SK-MEL-5 (cell line): ENCODE data around the gene ENKD1. TPM values are rescaled to one million over a fixed set of nuclear protein-coding genes. Genes with fewer than 3 reads are reported as not detected.

ENCODE experiments used
- DNase-seq: peaks from one replicate; pipeline ENCODE4 v3.0.0-alpha.2; 2016; ENCODE audit warnings: low read depth, low spot score
- in situ Hi-C: cut with HindIII; loops from 2 replicates; pipeline ENCODE4 v1.10.0; 2016; ENCODE audit warnings: low sequenced_read_pairs, high pct_unique_total_duplicates, low pct_unique_long_range_greater_than_20kb
- total RNA-seq: library from RNA; depleted of rRNA; stranded (reverse); fragments of >200 nt; shearing (Covaris generic); gene quantifications from 2 replicates; pipeline ENCODE4 v1.2.3, GENCODE V29; 2014

ENKD1 gene
- total RNA-seq, 1 experiment from 2014 or later, result 9.1 TPM

GRCh38 chr16:67667817-67668494 is 1.4 kb upstream of the ENKD1 start:
- peak; percentile 92 for DNase-seq
- in situ Hi-C loops, result no loop called here

DNA sequence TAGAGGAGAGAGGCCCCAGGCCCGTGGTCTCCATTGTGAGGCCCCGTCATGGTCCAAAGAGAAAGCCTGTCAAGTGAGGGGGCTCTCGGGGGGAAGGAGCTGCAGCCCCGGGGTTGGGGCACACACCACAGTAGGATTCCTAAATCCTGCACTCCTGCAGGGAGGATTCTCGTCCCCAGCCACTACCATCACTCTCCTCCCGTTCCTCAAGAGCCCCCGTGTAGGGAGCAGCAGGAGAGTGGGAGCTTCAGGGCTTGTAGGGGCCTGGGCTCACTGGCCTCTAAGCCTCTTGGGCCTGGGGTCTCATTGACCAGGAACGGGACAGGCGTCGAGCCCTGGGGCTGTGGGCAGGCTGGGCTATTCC is 885 bp upstream of the ENKD1 start:
- in situ Hi-C loops, result no loop called here
- DNase-seq, result no peak

- no peak for DNase-seq
- in situ Hi-C loops, result no loop called here
Measured at GRCh38 chr16:67666032-67666551, 458 bp downstream of the ENKD1 start.

DNA sequence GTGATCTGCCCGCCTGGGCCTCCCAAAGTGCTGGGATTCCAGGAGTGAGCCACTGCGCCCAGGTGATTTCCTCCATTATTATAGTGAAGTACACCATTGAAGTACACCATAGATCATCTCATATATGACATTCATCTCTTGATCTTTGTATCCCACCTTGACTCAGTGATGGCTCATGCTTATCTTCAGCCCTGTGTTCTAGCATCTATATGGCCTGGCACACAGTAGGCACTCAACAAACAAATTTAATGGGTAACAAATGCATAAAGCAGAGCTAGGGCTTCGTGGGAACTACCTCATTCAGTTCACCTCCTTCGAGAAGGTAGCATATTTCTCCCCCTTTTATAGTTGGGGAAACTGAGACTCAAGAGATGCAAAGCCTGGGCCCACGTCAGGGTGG is 952 bp downstream of the ENKD1 start:
- no peak for DNase-seq

DNA sequence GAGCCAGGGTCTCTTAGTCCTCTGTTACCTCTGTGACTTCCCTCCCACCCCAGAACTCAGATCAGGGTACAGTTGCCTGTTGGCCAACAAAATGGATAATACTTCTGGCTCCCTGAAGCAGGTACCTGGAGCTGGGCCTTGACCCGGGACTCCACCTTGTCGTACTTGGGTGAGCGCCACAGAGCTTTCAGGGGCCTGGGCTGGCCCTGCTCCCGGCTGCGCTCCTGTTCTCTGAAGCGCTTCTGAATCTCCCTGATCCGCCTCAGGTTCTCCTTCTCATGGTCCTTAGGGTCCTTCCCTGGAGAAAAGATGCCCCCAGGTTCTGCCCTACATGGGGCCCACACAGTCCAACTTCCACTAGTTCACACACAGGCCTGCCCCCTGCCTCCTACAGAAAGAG is 1.7 kb downstream of the ENKD1 start:
- no peak for DNase-seq
- in situ Hi-C loops, result no loop called here

More for the DNA sequence above, 952 bp downstream of the ENKD1 start:
- in situ Hi-C loops, result no loop called here

- no peak for DNase-seq
- in situ Hi-C loops, result no loop called here
Measured at GRCh38 chr16:67664258-67664657, 2.3 kb downstream of the ENKD1 start.

DNA sequence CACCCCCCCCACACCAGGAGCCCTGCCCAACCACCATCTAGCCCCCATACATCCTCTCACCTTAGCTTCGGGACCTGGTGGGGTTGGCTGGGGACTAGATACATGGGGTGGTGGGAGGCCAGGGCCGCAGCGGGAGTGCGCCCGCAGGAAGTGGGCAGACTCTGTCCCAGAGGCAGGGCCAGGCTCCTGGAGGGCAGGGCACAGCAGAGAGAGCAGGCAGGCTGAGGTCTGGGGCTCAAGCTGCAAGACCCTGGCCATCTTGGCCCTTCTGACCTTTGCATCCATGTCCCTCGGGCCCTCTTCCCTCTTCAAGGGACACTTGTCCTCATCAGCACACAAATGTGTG is 2.7 kb downstream of the ENKD1 start:
- DNase-seq, result no peak
- in situ Hi-C loops, result no loop called here

DNA sequence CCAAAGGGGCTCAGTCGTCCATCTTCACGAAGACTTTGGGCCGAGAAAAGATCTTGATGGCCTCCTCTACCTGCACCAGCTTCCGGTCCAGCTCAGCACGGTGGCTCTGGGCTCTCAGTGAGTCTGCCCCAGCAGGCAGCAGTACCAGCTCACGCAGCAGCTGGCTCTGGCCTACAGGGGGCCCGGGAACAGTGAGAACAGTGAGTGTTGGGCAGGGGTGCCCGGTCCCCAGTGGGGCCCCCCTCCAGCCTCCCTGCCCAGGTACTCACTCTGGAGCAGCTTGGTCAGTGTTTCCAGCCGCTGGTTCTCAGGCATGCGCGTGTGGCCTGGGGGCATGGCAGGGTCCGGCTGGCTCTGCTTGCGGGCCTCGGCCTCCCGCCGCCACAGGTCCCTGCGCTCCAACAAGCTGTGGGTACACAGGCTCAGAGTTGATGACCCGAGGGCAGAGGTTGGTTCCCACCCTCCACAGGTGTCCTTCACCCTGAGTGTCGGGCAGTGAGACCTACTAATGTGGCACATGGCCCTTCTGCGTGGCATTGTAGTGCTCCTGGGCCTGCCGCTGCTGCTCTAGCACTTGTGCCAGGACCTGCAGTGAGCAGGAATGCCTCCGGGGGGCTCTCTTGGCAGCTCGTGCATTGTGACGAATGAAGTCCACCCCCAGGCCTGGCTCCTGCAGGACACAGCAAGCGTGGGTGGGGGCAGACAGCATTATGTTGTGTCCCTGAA is 3.2 kb downstream of the ENKD1 start:
- in situ Hi-C loops, result no loop called here
- no peak for DNase-seq

GRCh38 chr16:67662653-67663010 is 3.9 kb downstream of the ENKD1 start:
- in situ Hi-C loops, result no loop called here
- no peak for DNase-seq

DNA sequence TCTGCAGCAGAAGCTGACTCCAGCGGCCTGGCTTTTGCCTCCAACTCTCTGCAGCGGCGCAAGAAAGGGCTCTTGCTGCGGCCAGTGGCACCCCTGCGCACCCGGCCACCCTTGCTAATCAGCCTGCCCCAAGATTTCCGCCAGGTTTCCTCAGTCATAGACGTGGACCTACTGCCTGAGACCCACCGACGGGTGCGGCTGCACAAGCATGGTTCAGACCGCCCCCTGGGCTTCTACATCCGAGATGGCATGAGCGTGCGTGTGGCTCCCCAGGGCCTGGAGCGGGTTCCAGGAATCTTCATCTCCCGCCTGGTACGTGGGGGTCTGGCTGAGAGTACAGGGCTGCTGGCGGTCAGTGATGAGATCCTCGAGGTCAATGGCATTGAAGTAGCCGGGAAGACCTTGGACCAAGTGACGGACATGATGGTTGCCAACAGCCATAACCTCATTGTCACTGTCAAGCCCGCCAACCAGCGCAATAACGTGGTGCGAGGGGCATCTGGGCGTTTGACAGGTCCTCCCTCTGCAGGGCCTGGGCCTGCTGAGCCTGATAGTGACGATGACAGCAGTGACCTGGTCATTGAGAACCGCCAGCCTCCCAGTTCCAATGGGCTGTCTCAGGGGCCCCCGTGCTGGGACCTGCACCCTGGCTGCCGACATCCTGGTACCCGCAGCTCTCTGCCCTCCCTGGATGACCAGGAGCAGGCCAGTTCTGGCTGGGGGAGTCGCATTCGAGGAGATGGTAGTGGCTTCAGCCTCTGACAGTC is 4.5 kb downstream of the ENKD1 start:
- no peak for DNase-seq
- in situ Hi-C loops, result no loop called here

DNA sequence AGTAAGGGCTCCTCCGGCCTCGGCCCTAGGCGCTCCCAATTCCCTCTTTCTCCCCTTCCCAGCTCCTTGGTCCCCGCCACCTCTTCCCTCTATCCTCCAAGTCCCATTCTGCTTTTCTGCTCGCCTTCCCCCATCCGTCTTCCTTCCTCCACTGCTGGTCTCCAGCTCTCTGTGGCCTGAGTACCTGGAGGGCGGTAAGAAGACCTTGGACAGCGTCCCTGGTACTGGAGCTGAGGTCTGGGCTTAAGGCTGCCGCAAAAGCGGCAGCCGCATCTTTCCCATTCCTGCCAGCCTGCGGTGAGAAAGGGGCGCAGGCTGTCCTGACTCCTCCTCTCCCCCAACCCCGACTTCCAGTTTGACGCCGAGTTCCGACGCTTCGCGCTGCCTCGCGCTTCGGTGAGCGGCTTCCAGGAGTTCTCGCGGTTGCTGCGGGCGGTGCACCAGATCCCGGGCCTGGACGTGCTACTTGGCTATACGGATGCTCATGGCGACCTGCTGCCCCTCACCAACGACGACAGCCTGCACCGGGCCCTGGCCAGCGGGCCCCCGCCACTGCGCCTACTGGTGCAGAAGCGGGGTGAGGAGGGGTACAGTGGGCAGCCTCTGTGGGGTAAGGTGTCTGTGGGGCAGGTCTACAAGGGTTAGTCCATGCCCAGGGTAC is 5.3 kb downstream of the ENKD1 start:
- no peak for DNase-seq
- in situ Hi-C loops, result no loop called here

DNA sequence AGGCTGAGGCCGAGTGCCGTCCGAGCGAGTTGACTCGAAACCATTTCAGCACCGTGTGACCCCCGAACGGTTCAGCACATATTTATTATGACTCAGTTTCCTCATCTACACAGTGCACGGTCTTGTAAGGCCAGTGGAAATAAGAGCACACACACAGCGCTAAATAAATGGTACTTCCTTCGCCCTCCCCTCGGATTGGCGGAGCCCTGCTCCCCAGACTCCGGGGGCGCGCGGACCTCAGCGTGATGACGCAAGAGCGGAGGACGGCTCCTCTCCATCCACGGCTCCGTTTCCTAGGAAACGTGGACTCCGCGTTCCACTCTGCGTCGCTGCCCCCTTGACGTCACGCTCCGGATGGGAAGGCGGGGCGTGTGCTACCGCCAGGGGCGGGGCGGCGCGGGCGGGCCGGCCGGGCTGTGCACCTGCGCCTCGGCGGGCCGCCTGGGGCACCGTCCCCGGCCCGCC is 6.0 kb downstream of the ENKD1 start, which contains the start of gene PARD6A:
PARD6A (plus strand) TSS at position 397 of the 465 bp plus-strand sequence. CDS start 79 bp downstream, outside the sequence.
- in situ Hi-C loops, result no loop called here
- DNase-seq, result peak; percentile 95

DNA sequence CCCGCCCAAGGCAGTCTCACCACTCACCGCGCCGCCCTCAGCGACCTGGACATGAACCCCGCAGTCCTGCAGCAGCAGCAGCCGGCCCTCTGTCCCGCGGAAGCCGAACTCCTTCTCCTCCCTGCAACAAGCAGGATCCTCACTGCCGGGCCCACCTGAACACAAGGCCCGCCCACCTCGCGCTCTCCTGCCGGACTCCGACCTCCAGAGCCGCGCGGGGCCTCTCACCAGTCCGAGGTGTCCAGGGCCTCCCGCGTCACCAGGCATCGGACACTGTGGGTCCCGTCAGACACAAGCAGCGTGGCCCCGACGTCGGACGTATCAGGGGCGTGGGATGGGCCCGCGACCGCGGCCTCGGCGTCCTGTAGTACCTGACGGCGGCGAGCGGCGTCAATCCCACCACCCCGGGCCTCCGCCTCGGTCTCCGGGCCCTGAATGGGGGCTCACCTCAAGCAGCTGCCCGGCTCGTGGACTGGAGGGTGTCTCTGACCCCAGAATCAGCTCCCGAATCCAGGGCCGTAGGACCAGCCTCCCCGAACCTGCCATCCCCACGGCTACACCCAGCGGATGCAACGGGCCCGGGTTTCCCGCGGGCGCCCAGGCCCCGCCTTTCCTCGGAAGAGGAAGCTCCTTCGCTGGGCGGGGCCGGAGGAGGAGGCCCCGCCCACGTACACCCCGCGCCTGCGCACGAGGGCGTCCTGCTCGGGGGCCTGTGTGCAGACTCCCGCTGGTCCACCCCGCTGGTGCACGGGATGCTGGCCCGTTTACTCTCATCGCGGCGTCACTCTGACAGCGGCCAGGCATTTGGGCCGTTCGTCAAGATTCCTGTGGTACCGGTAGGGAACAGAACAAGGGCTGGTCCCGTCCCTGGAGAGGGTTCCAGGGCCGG is 6.6 kb downstream of the ENKD1 start, which contains the start of gene ACD:
ACD (minus strand) TSS at position 586 of the 889 bp plus-strand sequence; CDS start at position 546, 40 bp downstream.
- in situ Hi-C loops, result no loop called here
- peak; percentile 86 for DNase-seq

DNA sequence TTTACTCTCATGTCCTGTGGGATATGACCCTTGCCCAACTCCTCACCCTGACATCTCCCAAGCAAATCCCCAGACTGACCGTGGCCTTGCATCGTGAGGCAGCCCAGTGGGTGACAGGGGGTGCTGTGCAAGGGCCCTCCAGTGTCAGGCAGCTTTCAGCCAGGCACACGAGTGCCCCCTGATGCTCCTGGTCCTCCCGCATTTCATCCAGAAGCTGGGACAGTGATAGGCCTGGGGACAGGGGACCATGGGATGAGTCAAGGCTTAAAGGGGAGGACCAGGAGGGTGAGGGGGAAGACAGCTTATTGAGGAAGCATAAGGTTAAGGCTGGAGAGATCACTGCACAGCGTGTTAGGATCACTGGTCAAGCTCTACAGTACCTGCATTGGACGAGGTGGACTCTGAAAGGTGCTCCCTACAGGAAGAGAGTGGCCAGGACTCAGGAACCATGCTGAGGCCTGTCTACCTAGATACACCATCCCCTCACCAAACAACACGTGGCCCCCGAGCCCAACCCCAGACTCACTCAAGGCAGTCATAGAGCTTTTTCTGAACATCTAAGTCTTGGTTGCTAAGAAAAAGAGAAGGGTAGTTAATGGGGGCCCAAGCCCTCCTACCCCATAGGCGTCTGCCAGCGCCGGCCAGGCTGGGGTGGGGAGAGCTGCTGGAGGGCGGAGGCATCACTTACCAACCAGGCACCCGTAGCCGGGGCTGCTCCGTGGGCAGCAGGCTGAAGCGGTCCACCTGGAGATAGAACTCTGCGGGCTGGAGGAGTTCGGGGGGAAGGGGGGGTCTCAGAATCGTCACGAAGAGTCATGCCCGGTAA is 7.5 kb downstream of the ENKD1 start:
- in situ Hi-C loops, result no loop called here

GRCh38 chr16:67657751-67658518 is 8.6 kb downstream of the ENKD1 start:
- in situ Hi-C loops, result no loop called here
- no peak for DNase-seq

More for the DNA sequence above, 7.5 kb downstream of the ENKD1 start:
- no peak for DNase-seq
